NCI-H187 (cell line): ENCODE results near the gene FBXO30.

ENCODE experiments used
- DNase-seq, 2 experiments: peaks; one replicate each; lab custom pipeline; 2025; lab: John Stamatoyannopoulos, UW

The FBXO30 gene

DNA sequence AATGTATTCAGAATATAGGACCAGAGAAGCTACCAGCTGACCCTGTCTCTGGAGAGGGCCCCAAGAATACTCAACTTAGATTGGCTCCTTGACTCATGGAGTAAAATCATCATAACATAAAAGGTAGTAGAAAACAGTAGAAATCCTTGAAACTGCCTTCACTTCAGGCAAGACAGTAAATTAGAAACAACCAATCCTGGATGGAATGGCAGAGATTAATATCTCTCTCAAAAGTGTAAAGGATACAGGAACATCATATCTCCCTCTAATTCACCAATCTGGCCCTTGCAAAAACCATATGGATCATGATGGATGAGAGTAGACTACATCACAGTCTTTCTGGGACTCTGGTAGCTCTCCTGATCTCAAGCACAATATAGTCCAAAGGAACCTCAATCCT, 58.9 kb downstream of the FBXO30 start:
- DNase-seq: no peak

DNA sequence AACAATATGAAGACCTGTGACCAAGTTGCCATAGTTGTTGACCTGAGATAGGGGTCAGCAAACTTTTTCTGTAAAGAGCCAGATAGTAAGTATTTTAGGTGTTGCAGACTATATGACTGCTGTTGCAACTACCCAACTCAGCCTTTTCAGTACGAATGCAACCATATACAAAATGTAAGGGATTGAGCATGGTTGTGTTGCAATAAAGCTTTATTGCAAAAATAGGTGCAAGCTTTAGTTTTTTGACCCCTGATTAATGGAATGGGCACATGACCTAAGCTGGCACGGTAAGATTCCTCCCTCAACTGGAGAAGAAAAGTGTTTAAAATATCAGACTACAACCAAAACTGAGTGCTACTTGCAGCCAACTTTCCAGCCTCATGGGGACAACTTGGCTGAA, 62.0 kb downstream of the FBXO30 start:
- no peak for DNase-seq

DNA sequence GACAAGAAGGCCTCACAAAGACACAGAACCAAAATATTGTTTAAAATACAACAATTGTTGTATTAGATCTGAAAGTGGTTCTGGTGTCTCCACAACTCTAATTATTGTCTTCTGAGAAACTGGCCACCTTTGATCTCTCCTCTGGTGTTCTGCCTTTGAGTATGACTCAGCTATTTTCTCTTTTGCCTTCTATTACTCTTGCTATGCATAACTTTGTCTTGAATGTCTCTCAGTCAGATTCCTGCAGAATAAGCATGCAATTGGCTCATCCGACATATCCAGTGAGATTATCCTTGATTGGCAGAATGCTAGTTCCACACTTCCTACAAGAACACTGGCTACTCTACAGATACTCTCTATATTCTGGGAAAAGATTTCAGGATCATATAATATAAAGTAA, 65.0 kb downstream of the FBXO30 start:
- DNase-seq: no peak

DNA sequence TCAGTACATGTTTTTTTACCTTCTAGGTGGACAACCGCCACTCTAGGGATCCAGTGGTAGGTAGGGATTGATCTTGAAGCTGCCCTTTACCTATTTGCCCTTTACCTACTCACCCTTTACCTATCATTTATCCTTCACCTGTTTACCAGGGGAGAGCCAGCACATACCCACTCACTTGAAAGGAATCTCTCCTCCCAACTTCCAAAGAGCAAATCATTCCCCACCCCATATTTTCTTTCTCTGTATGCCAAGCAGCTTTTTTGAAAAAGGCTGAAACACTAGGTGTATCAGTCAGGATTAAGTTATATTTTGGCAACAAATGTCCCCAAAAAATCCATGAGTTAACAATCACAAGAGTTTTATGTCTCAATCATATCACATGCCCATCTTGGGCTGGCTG, 68.7 kb downstream of the FBXO30 start:
- no peak for DNase-seq

DNA sequence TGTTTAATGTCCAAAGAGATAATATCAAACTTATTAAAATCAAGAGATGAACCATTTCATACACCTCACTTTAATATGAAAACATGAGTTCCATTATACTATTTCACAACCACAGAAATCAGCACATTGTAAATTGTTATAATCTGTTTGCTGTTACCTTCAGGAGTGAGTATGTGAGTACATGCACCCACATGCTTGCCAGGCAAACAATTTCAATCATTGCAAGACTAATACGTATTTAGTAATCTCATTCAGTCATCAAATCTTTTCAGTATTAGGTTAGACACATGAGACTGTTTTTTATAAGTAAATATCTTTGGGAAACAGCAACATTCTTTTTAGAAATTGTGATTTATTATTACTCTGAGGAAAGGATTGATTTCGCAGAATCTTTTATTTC, 70.0 kb downstream of the FBXO30 start:
- no peak for DNase-seq
